HepG2 (cell line): Measurements from ENCODE around the gene HEATR1. TPM values are rescaled to one million over a fixed set of nuclear protein-coding genes. Genes with fewer than 3 reads are reported as not detected.

Experiments
- ATAC-seq: fragments of 200-7000 bp; cut with Tn5 transposase; 3 replicates; pipeline ENCODE4 v1.9.1; 2020; ENCODE audit warnings: mild to moderate bottlenecking, moderate library complexity
- BruUV-seq: library from RNA; stranded (reverse); fragments of 400-500 nt; replicated peaks from 2 replicates; lab custom pipeline; 2021; lab: Mats Ljungman, UMichigan
- CTCF ChIA-PET: fragments of 300-600 bp; formaldehyde crosslinking; extraction: SDS; loops from one replicate; lab custom pipeline; 2021; ENCODE audit warnings: low total read pairs, inconsistent platforms, low intra/inter-chr PET ratio; lab: Yijun Ruan, JAX
- POLR2A ChIA-PET: fragments of 350-600 bp; sonication (Branson Sonifier 250); formaldehyde crosslinking; loops from one replicate; lab custom pipeline; 2020; ENCODE audit warnings: antibody characterized with exemption, inconsistent platforms; lab: Yijun Ruan, JAX
- DNase-seq: peaks from one replicate; pipeline ENCODE4 v3.0.0-alpha.2; 2015; ENCODE audit warnings: low spot score
- FAIRE-seq: peaks from 3 replicates; lab custom pipeline; 2011; peaks lifted over from hg19 to GRCh38; lab: Jason Lieb, UNC
- H2AFZ ChIP-seq: one replicate; pipeline ENCODE4 v1.6.1; 2011; ENCODE audit warnings: low read length, inconsistent platforms
- H3K27ac ChIP-seq: fragments of 300-600 bp; 3 replicates; pipeline ENCODE4 v1.8.0; 2011; ENCODE audit warnings: mixed run types, mild to moderate bottlenecking, mixed read lengths, low read length, inconsistent platforms; ENCODE audit not compliant: insufficient read depth; ENCODE audit errors: extremely low read length
- H3K27me3 ChIP-seq, 2 experiments: fragments of 200-600 bp in 1 of 2; 2 replicates in 1 of 2; 3 replicates in 1 of 2; pipeline versions ENCODE4 v1.6.0 to v1.8.0; 2011; ENCODE audit warnings: low read length in 2 of 2, mild to moderate bottlenecking in 2 of 2, moderate library complexity in 2 of 2, inconsistent platforms in 1 of 2; ENCODE audit not compliant: insufficient read depth in 2 of 2, control insufficient read depth in 1 of 2
- H3K36me3 ChIP-seq, 2 experiments: fragments of 200-600 bp in 1 of 2; replicated peaks in 1 of 2; 2 replicates in 1 of 2; 3 replicates in 1 of 2; pipeline versions ENCODE4 v1.5.1 to v1.8.0; 2011; ENCODE audit warnings: low read length in 2 of 2, inconsistent platforms in 1 of 2; ENCODE audit not compliant: insufficient read depth in 2 of 2, control insufficient read depth in 1 of 2
- H3K4me1 ChIP-seq: 2 replicates; pipeline ENCODE4 v1.5.1; 2012; ENCODE audit warnings: low read length, inconsistent platforms; ENCODE audit not compliant: insufficient read depth
- H3K4me2 ChIP-seq: 2 replicates; pipeline ENCODE4 v1.6.0; 2011; ENCODE audit warnings: low read depth, low read length, inconsistent platforms
- H3K4me3 ChIP-seq, 3 experiments: fragments of 200-600 bp in 1 of 3; sonication (generic), shearing (Covaris generic) in 1 of 3; replicated peaks in 1 of 3; 2 replicates each; pipeline ENCODE4 v1.5.1; 2011 to 2016; ENCODE audit warnings: low read length in 3 of 3, inconsistent platforms in 2 of 3, low read depth in 2 of 3, mild to moderate bottlenecking in 2 of 3, control low read depth in 1 of 3, mixed read lengths in 1 of 3; ENCODE audit not compliant: insufficient read depth in 1 of 3
- H3K79me2 ChIP-seq: one replicate; pipeline ENCODE4 v1.6.1; 2011; ENCODE audit warnings: low read length, inconsistent platforms; ENCODE audit not compliant: insufficient read depth
- H3K9ac ChIP-seq: 2 replicates; pipeline ENCODE4 v1.6.0; 2011; ENCODE audit warnings: mild to moderate bottlenecking, low read depth, low read length, inconsistent platforms; ENCODE audit not compliant: insufficient read depth
- H3K9me3 ChIP-seq: 2 replicates; pipeline ENCODE4 v1.5.1; 2012; ENCODE audit warnings: mild to moderate bottlenecking, low read length
- H4K20me1 ChIP-seq: 2 replicates; pipeline ENCODE4 v1.6.0; 2011; ENCODE audit warnings: inconsistent platforms, mild to moderate bottlenecking, low read length, moderate library complexity; ENCODE audit not compliant: insufficient read depth
- AHR ChIP-seq: IDR thresholded peaks from 2 replicates; pipeline ENCODE4 v1.6.1; 2018; ENCODE audit warnings: missing genetic modification reagents, missing compliant biosample characterization
- CREM ChIP-seq, 2 experiments: sonication (generic) in 1 of 2; formaldehyde crosslinking in 1 of 2; IDR thresholded peaks; 2 replicates each; pipeline versions ENCODE4 v1.4.0 to v1.6.1; 2016 to 2020; ENCODE audit warnings: antibody characterized with exemption in 1 of 2, mild to moderate bottlenecking in 1 of 2, missing genetic modification reagents in 1 of 2
- EZH2 ChIP-seq: conservative IDR thresholded peaks from 2 replicates; pipeline ENCODE4 v1.6.1; 2012; ENCODE audit warnings: mild to moderate bottlenecking, low read depth, low read length, moderate library complexity
- PCBP2 ChIP-seq: fragments of 200-400 bp; formaldehyde crosslinking; optimal IDR thresholded peaks from 2 replicates; pipeline ENCODE3; 2018; ENCODE audit warnings: low read length, low read depth; ENCODE audit not compliant: poor library complexity, severe bottlenecking
- SRSF9 ChIP-seq: fragments of 200-400 bp; formaldehyde crosslinking; IDR thresholded peaks from 2 replicates; pipeline ENCODE4 v1.6.1; 2018; ENCODE audit warnings: borderline replicate concordance, mild to moderate bottlenecking, low read depth, low read length; ENCODE audit not compliant: insufficient read depth, poor library complexity, severe bottlenecking
- THAP11 ChIP-seq: IDR thresholded peaks from 2 replicates; pipeline ENCODE4 v1.6.1; 2016; ENCODE audit warnings: missing biosample characterization, missing genetic modification reagents
- TSC22D2 ChIP-seq: sonication (generic); formaldehyde crosslinking; IDR thresholded peaks from 2 replicates; pipeline ENCODE4 v1.5.1; 2020; ENCODE audit warnings: missing genetic modification reagents, mild to moderate bottlenecking, borderline replicate concordance
- ZNF550 ChIP-seq: sonication (generic); formaldehyde crosslinking; IDR thresholded peaks from 2 replicates; pipeline ENCODE4 v1.4.0; 2020; ENCODE audit warnings: mild to moderate bottlenecking, missing genetic modification reagents, borderline replicate concordance
- ZNF703 ChIP-seq: sonication (generic); formaldehyde crosslinking; IDR thresholded peaks from 2 replicates; pipeline ENCODE4 v1.5.1; 2020; ENCODE audit warnings: missing genetic modification reagents, mild to moderate bottlenecking, moderate library complexity, borderline replicate concordance
- ZNF766 ChIP-seq: sonication (generic); formaldehyde crosslinking; IDR thresholded peaks from 2 replicates; pipeline ENCODE4 v1.5.0; 2020; ENCODE audit warnings: missing genetic modification reagents, borderline replicate concordance
- WGBS: methylation state at CpG from one replicate; pipeline ENCODE4 v1.1.6; 2017; ENCODE audit warnings: low lambda C conversion rate; 5-methylcytosine and 5-hydroxymethylcytosine counted together
- in situ Hi-C: cut with HindIII; loops from 2 replicates; pipeline ENCODE4 v1.10.0; 2017; ENCODE audit warnings: low pct_unique_long_range_greater_than_20kb; ENCODE audit not compliant: extremely low pct_ligation_motif_present
- intact Hi-C: fragments of 100-400 bp; cut with micrococcal nuclease; formaldehyde crosslinking; loops from one replicate; pipeline ENCODE4 v1.10.0; 2022; ENCODE audit not compliant: unreplicated experiment
- polyA plus RNA-seq, 8 experiments: library from polyadenylated mRNA; depleted of rRNA in 3 of 8; stranded (reverse) in 7 of 8; unstranded in 1 of 8; fragments of >200 nt; fragmentation: Illumina TruSeq in 4 of 8; extraction: Trizol in 4 of 8; gene quantifications; 2 replicates each; pipeline versions ENCODE4 v1.2.1 to v1.2.3, GENCODE V29; 2011 to 2016; ENCODE audit warnings: low read depth in 4 of 8, missing spikeins in 1 of 8, mixed read lengths in 1 of 8; ENCODE audit not compliant: insufficient read depth in 1 of 8
- total RNA-seq, 5 experiments: library from RNA; depleted of rRNA; stranded (reverse); fragments of >200 nt; fragmentation: Illumina TruSeq; extraction: Trizol; gene quantifications; 2 replicates each; pipeline ENCODE4 v1.2.3, GENCODE V29; 2016; ENCODE audit warnings: low read depth in 1 of 5
- TF ChIP-seq, protein P1 (sequence below): sonication (generic); formaldehyde crosslinking; IDR thresholded peaks from 2 replicates; pipeline ENCODE4 v1.9.0; 2021; ENCODE audit warnings: missing genetic modification reagents, mild to moderate bottlenecking, borderline replicate concordance
- TF ChIP-seq, protein P2 (sequence below), 2 experiments: sonication (generic) in 1 of 2; formaldehyde crosslinking in 1 of 2; IDR thresholded peaks; 2 replicates each; pipeline versions ENCODE4 v1.4.0 to v1.6.1; 2018 to 2020; ENCODE audit warnings: missing genetic modification reagents in 2 of 2, borderline replicate concordance in 1 of 2, low read depth in 1 of 2, mild to moderate bottlenecking in 1 of 2, missing biosample characterization in 1 of 2
- TF ChIP-seq, protein P3 (sequence below): sonication (generic); formaldehyde crosslinking; IDR thresholded peaks from 2 replicates; pipeline ENCODE4 v1.5.1; 2020; ENCODE audit warnings: missing genetic modification reagents, mild to moderate bottlenecking, borderline replicate concordance

HEATR1 gene
- total and polyA plus RNA-seq, 2 of the 13 experiments (the other 11 are each of a cell fraction or from before 2014, with no cell fraction given): 10.2 to 45.8 TPM

DNA sequence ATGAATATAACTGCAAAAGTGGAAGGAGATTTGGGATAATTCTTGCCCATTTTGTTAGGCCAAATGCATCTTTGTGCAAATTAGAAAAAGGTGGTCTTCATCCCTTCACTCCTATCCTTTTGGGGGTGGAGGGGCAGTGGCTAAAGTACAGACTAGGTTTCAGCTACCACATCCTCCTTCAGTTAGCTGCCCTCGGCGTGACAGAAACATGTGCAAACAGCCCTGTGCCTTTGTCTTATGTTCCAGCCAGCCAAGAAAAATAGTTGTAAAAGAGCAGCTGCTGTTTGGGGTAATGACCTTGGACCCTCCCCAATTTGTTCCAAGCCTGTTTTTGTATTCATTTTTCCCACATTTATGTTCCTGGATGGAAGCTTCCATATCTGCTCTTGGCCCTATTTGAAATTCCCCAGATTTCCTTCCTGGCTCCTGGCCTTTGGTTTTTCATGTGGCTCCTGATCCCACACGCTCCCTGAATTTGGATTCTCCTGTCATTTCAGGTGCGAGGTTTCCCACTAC lies 88.8 kb downstream of the HEATR1 start:
- H3K27me3 ChIP-seq: no peaks in the 10 kb centered on the region
- in situ Hi-C loops: no loop called here
- peak overlapping the region; percentile 50; the same call in 1 of the 2 replicates for H3K9ac ChIP-seq
- H2AFZ ChIP-seq: no peak overlapping the region
- H3K79me2 ChIP-seq: no peaks in the 10 kb centered on the region
- H3K4me2 ChIP-seq: peak overlapping the region; percentile 38
- ChIA-PET CTCF (no interaction called here), POLR2A (interaction anchor here (0.7 to 3.2 kb wide), 7 partner anchors 8 to 24 kb away, joined by 3 to 40 read pairs (median 6); partner anchors contain the start of gene LGALS8)
- WGBS: 5% methylated on average over 4 of the region's 4 CpGs
- intact Hi-C loops: loop anchor here (1.0 kb wide), 1 partner anchor 12 kb away; no protein-coding TSS in a partner anchor
- peak; percentile 61 for DNase-seq
- BruUV-seq: no TSS peak
- peaks cover 89% of the 10 kb centered on the region for H3K4me1 ChIP-seq
- ATAC-seq: peak; percentile 78
- H3K36me3 ChIP-seq: no peaks in the 10 kb centered on the region
- H3K4me3 ChIP-seq: peak overlapping the region in 1 of 3 experiments; percentile 7; a peak in 1 of 6 replicates
- no peaks in the 10 kb centered on the region for H4K20me1 ChIP-seq
- peak; percentile 40 for FAIRE-seq
- H3K9me3 ChIP-seq: no peaks in the 10 kb centered on the region
- H3K27ac ChIP-seq: peak overlapping the region; percentile 81
- TF ChIP-seq EZH2 (no peak), ZNF703 (CRISPR knock-in tag) (no peak), ZNF766 (no peak), CREM (IDR thresholded peaks at IDR 0.05) (peak; percentile 51; the same call in 1 of the 2 replicates), CREM (CRISPR knock-in tag; IDR thresholded peaks at IDR 0.05) (no peak), THAP11 (CRISPR knock-in tag) (no peak), PCBP2 (no peak), AHR (no peak), SRSF9 (no peak), ZNF550 (CRISPR knock-in tag) (no peak), TSC22D2 (CRISPR knock-in tag) (no peak)
- TF ChIP-seq, protein P1, sequence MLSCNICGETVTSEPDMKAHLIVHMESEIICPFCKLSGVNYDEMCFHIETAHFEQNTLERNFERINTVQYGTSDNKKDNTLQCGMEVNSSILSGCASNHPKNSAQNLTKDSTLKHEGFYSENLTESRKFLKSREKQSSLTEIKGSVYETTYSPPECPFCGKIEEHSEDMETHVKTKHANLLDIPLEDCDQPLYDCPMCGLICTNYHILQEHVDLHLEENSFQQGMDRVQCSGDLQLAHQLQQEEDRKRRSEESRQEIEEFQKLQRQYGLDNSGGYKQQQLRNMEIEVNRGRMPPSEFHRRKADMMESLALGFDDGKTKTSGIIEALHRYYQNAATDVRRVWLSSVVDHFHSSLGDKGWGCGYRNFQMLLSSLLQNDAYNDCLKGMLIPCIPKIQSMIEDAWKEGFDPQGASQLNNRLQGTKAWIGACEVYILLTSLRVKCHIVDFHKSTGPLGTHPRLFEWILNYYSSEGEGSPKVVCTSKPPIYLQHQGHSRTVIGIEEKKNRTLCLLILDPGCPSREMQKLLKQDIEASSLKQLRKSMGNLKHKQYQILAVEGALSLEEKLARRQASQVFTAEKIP: no peak
- TF ChIP-seq, protein P2, sequence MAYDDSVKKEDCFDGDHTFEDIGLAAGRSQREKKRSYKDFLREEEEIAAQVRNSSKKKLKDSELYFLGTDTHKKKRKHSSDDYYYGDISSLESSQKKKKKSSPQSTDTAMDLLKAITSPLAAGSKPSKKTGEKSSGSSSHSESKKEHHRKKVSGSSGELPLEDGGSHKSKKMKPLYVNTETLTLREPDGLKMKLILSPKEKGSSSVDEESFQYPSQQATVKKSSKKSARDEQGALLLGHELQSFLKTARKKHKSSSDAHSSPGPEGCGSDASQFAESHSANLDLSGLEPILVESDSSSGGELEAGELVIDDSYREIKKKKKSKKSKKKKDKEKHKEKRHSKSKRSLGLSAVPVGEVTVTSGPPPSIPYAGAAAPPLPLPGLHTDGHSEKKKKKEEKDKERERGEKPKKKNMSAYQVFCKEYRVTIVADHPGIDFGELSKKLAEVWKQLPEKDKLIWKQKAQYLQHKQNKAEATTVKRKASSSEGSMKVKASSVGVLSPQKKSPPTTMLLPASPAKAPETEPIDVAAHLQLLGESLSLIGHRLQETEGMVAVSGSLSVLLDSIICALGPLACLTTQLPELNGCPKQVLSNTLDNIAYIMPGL (CRISPR knock-in tag; IDR thresholded peaks at IDR 0.05; ENCODE audit: borderline replicate concordance in 1 of 2, low read depth in 1 of 2): no peak
- TF ChIP-seq, protein P3, sequence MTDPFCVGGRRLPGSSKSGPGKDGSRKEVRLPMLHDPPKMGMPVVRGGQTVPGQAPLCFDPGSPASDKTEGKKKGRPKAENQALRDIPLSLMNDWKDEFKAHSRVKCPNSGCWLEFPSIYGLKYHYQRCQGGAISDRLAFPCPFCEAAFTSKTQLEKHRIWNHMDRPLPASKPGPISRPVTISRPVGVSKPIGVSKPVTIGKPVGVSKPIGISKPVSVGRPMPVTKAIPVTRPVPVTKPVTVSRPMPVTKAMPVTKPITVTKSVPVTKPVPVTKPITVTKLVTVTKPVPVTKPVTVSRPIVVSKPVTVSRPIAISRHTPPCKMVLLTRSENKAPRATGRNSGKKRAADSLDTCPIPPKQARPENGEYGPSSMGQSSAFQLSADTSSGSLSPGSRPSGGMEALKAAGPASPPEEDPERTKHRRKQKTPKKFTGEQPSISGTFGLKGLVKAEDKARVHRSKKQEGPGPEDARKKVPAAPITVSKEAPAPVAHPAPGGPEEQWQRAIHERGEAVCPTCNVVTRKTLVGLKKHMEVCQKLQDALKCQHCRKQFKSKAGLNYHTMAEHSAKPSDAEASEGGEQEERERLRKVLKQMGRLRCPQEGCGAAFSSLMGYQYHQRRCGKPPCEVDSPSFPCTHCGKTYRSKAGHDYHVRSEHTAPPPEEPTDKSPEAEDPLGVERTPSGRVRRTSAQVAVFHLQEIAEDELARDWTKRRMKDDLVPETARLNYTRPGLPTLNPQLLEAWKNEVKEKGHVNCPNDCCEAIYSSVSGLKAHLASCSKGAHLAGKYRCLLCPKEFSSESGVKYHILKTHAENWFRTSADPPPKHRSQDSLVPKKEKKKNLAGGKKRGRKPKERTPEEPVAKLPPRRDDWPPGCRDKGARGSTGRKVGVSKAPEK: no peak
